HPDE6-E6E7 (cell line): Measurements from ENCODE around the gene RIMKLA.

ENCODE experiments used
- DNase-seq: peaks from one replicate; pipeline ENCODE4 v3.0.0; 2011; ENCODE audit warnings: missing footprints; ENCODE audit errors: extremely low spot score

RIMKLA gene

GRCh38 chr1:42372796-42373195 lies 7.8 kb upstream of the RIMKLA start:
- no peak for DNase-seq

GRCh38 chr1:42379794-42380585 lies 602 bp upstream of the RIMKLA start:
- DNase-seq: no peak

- no peak for DNase-seq
These were observed 685 bp downstream of the RIMKLA start for GRCh38 chr1:42381280-42381673.

- no peak for DNase-seq
These were observed 4.7 kb downstream of the RIMKLA start for GRCh38 chr1:42385283-42385682.

- DNase-seq: no peak
These were observed 5.5 kb downstream of the RIMKLA start for GRCh38 chr1:42386051-42386450.

- no peak for DNase-seq
These were observed 11.7 kb downstream of the RIMKLA start for GRCh38 chr1:42392255-42392654.

- DNase-seq: no peak
These were observed 12.6 kb downstream of the RIMKLA start for GRCh38 chr1:42392967-42393848.

GRCh38 chr1:42399315-42400100 lies 18.9 kb downstream of the RIMKLA start:
- no peak for DNase-seq

- no peak for DNase-seq
These were observed 23.3 kb downstream of the RIMKLA start for GRCh38 chr1:42403880-42404400.

- DNase-seq: no peak
These were observed 34.2 kb downstream of the RIMKLA start for GRCh38 chr1:42414551-42415496.

- DNase-seq: no peak
These were observed 36.6 kb downstream of the RIMKLA start for GRCh38 chr1:42417166-42417565.

- DNase-seq: no peak
These were observed 37.9 kb downstream of the RIMKLA start for GRCh38 chr1:42418516-42418915.

- no peak for DNase-seq
These were observed 38.7 kb downstream of the RIMKLA start for GRCh38 chr1:42419126-42419821.

- DNase-seq: no peak
These were observed 39.5 kb downstream of the RIMKLA start for GRCh38 chr1:42420121-42420520.

GRCh38 chr1:42420911-42421585 lies 40.5 kb downstream of the RIMKLA start:
- DNase-seq: no peak

GRCh38 chr1:42422737-42423136 lies 42.1 kb downstream of the RIMKLA start:
- no peak for DNase-seq

- DNase-seq: no peak
These were observed 43.1 kb downstream of the RIMKLA start for GRCh38 chr1:42423681-42424080.

- no peak for DNase-seq
These were observed 43.6 kb downstream of the RIMKLA start for GRCh38 chr1:42424201-42424600.

GRCh38 chr1:42427240-42427639 lies 46.6 kb downstream of the RIMKLA start:
- no peak for DNase-seq

GRCh38 chr1:42429603-42430002 lies 49.0 kb downstream of the RIMKLA start:
- no peak for DNase-seq
